ENCODE measurements around the gene NF1. TPM values are rescaled to one million over a fixed set of nuclear protein-coding genes. Genes with fewer than 3 reads are reported as not detected.

The NF1 gene
- total and polyA plus RNA-seq, 2 of the 13 experiments (the other 11 are each of a cell fraction or from before 2014, with no cell fraction given) = 21.5 to 26.5 TPM

DNA sequence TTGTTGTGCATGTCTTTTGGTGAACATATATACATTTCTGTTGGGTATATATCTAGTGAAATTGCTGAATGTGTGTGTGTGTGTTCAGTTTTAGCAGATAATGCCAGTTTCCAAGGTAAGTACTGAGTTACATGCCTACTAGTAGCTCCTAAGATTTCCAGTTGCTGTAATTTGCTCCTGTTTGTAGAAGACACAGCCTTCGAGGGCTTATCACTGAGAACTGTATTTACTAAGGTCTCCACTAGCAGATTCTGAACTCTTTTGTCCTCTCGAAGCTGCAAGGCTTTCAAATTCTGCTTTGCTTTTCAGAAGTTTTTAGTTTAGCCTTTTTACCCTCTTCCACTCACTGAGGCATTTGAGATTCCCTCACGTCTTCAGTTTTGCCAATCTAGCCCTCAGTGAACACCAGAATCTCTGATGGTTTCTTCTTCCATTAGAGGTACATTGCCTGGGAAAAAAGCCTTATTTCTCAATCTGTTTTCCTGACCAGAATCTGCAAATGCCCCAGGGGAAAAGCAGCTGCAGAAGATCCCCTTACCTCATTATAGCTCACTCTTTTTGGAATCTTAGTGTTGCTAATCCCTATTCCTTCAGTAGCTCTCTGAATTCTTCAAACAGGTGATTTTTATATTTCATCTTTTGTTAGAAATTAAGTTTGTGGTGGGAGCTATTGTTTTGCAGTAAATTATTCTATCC, 52.9 kb downstream of the NF1 start (continued):
- TF ChIP-seq PHF20 (CRISPR knock-in tag; IDR thresholded peaks at IDR 0.05) (no peak), ZSCAN5A (CRISPR knock-in tag; IDR thresholded peaks at IDR 0.05; ENCODE audit: borderline replicate concordance) (no peak), ZNF619 (CRISPR knock-in tag; IDR thresholded peaks at IDR 0.05) (no peak), ZBTB7A (CRISPR knock-in tag; IDR thresholded peaks at IDR 0.05) (no peak), POLR2G (IDR thresholded peaks at IDR 0.05; ENCODE audit: low read depth, low read length) (no peak), ZNF441 (CRISPR knock-in tag; IDR thresholded peaks at IDR 0.05; ENCODE audit: borderline replicate concordance) (no peak), DPF2 (CRISPR knock-in tag; IDR thresholded peaks at IDR 0.05; ENCODE audit: borderline replicate concordance, low read depth) (no peak)

DNA sequence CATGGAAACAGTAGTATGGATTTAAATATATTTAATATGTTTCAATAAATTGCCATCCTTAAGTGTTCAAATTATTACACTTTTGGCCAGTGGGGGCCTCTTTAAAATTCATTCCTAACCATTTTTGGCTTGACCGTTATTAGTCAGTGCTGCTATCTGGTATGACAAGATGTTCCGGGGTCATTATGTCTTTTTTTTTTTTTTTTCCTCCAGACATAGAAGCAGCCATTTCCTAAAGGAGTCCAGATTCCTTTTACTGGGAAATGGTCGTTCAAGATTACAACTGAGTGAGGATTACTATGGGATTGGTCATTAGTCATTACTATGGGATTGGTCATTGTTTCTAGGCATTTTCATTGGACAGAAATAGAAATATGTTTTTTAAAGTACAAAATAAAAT, 53.4 kb downstream of the NF1 start:
- ATAC-seq (no peak), FAIRE-seq (no peak), DNase-seq (ENCODE audit: low spot score) (no peak)
- Histone ChIP-seq H3K4me1 (ENCODE audit: insufficient read depth, low read length) (peaks cover 20% of the 10 kb centered on the region), H4K20me1 (ENCODE audit: insufficient read depth, low read length) (no peaks in the 10 kb centered on the region), H3K27me3 (ENCODE audit: control insufficient read depth in 1 of 2, insufficient read depth in 2 of 2, low read length in 2 of 2) (no peaks in the 10 kb centered on the region), H2AFZ (ENCODE audit: low read length) (no peak overlapping the region), H3K9me3 (ENCODE audit: low read length) (no peaks in the 10 kb centered on the region; the same call in 1 of the 2 replicates), H3K79me2 (ENCODE audit: insufficient read depth, low read length) (peaks cover 9% of the 10 kb centered on the region), H3K9ac (ENCODE audit: insufficient read depth, low read depth, low read length) (no peak overlapping the region), H3K4me3 (replicated peaks in 1 of 3; ENCODE audit: insufficient read depth in 1 of 3, low read depth in 2 of 3, low read length in 3 of 3) (no peak overlapping the region), H3K4me2 (ENCODE audit: low read depth, low read length) (no peak overlapping the region), H3K27ac (ENCODE audit: extremely low read length, insufficient read depth, low read length) (no peak overlapping the region), H3K36me3 (replicated peaks in 1 of 2; ENCODE audit: control insufficient read depth in 1 of 2, insufficient read depth in 2 of 2, low read length in 2 of 2) (peaks cover 2 to 12% of the 10 kb centered on the region in 2 experiments; a peak in 2 of 5 replicates)
- no TSS peak for BruUV-seq (replicated peaks)
- intact Hi-C loops (cut with micrococcal nuclease; ENCODE audit: unreplicated experiment) = no loop called here
- 93% methylated on average over 3 of the region's 3 CpGs for WGBS (ENCODE audit: low lambda C conversion rate)
- in situ Hi-C loops (cut with HindIII; ENCODE audit: extremely low pct_ligation_motif_present, low pct_unique_long_range_greater_than_20kb) = no loop called here
- POLR2A ChIA-PET = no interaction called here
- CTCF ChIA-PET (ENCODE audit: low intra/inter-chr PET ratio, low total read pairs) = no interaction called here
- TF ChIP-seq RFX5 (IDR thresholded peaks at IDR 0.05; ENCODE audit: low read depth, low read length) (no peak), DR1 (CRISPR knock-in tag; IDR thresholded peaks at IDR 0.05) (no peak), ZNF790 (CRISPR knock-in tag; IDR thresholded peaks at IDR 0.05; ENCODE audit: borderline replicate concordance) (no peak), TCF7 (IDR thresholded peaks at IDR 0.05; ENCODE audit: low read depth) (no peak), NCOR1 (IDR thresholded peaks at IDR 0.05; ENCODE audit: borderline replicate concordance, low read length) (no peak), ZNF235 (CRISPR knock-in tag; IDR thresholded peaks at IDR 0.05; ENCODE audit: borderline replicate concordance) (no peak), SALL2 (CRISPR knock-in tag; IDR thresholded peaks at IDR 0.05) (no peak)
- TF ChIP-seq, protein P1, sequence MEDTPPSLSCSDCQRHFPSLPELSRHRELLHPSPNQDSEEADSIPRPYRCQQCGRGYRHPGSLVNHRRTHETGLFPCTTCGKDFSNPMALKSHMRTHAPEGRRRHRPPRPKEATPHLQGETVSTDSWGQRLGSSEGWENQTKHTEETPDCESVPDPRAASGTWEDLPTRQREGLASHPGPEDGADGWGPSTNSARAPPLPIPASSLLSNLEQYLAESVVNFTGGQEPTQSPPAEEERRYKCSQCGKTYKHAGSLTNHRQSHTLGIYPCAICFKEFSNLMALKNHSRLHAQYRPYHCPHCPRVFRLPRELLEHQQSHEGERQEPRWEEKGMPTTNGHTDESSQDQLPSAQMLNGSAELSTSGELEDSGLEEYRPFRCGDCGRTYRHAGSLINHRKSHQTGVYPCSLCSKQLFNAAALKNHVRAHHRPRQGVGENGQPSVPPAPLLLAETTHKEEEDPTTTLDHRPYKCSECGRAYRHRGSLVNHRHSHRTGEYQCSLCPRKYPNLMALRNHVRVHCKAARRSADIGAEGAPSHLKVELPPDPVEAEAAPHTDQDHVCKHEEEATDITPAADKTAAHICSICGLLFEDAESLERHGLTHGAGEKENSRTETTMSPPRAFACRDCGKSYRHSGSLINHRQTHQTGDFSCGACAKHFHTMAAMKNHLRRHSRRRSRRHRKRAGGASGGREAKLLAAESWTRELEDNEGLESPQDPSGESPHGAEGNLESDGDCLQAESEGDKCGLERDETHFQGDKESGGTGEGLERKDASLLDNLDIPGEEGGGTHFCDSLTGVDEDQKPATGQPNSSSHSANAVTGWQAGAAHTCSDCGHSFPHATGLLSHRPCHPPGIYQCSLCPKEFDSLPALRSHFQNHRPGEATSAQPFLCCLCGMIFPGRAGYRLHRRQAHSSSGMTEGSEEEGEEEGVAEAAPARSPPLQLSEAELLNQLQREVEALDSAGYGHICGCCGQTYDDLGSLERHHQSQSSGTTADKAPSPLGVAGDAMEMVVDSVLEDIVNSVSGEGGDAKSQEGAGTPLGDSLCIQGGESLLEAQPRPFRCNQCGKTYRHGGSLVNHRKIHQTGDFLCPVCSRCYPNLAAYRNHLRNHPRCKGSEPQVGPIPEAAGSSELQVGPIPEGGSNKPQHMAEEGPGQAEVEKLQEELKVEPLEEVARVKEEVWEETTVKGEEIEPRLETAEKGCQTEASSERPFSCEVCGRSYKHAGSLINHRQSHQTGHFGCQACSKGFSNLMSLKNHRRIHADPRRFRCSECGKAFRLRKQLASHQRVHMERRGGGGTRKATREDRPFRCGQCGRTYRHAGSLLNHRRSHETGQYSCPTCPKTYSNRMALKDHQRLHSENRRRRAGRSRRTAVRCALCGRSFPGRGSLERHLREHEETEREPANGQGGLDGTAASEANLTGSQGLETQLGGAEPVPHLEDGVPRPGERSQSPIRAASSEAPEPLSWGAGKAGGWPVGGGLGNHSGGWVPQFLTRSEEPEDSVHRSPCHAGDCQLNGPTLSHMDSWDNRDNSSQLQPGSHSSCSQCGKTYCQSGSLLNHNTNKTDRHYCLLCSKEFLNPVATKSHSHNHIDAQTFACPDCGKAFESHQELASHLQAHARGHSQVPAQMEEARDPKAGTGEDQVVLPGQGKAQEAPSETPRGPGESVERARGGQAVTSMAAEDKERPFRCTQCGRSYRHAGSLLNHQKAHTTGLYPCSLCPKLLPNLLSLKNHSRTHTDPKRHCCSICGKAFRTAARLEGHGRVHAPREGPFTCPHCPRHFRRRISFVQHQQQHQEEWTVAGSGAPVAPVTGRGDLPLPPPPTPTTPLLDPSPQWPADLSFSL (CRISPR knock-in tag; IDR thresholded peaks at IDR 0.05) = no peak
